Smooth muscle cell of the brain vasculature (primary cell): Measurements from ENCODE around the gene BCDIN3D.

ENCODE experiments used
- DNase-seq: peaks from one replicate; pipeline ENCODE4 v3.0.0-alpha.2; 2012; ENCODE audit warnings: low read depth, low spot score

Gene BCDIN3D

DNA sequence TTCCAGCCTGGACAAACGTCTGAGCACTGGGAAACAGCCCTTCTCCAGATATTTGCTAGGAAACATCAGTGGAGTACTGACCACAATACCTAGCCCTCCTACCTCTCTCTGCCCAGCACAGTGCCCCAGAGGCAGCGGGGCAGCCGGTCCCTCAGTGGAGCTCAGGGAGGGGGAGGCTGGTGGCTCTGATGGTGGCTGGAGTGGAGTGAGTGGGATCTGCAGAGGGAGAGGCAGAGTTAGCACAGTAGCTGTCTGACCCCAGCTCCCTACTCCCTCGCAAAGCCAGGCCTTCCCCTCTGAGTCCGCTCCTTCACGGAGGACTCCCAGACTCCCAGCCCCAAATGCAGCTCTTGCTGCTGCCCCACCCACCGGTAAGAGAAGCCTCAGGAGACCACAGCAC is 44.7 kb downstream of the BCDIN3D start:
- DNase-seq, result no peak

DNA sequence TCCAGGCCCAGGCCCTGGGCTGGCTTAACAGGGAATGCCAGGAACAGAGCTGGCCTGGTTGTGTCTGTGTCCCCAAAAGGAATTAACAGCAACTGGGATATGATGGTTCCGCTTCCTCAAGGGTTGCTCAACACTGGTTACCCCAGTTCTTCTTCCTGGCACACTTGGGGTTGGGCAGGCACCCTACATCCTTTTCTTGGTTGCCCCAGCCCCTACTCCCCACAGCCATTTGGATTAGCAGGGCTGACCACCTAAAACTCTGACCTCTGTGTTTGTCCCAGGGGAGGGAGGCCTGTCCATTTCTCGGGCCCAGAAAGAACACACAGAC is 45.5 kb downstream of the BCDIN3D start:
- no peak for DNase-seq

DNA sequence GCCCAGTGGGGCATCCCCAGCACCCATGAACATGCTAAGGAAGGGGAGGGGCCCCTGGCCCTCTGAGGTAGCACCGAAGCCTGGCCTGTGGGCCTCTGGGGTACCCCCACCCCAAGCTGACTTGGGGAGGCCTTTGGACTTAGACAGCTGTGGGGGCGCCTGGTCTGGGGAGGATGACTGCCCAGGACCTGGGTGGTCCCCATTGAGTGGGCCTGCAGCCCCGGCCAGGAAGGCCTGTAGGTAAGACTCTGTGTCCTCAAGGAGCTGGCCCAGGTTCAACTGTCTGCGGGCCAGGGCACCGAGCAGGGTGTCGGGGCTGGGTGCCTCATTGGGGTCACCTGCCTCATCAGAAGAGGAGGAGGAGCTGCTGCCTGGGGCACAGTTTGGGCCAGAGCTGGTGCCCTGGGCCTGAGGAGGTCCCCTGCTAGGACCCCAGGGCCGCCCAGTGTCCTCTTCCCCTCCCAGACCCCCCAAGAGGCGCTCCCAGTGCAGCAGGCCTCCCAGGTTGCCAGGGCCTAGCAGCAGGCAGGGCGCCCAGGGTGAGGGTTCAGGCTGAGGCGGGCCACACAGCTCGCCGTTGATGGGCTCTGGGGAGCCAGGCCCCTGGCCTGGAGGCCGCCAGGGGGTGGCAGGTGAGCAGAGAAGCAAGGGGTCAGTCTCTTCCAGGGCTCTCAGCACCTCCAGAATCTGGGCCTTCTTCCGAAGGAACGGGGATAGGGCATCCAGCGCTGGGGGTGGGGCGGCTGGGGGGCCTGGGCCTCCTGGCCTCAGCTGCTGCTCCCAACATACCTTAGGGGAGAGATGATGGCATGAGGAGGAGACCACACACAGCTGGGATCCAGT is 46.1 kb downstream of the BCDIN3D start:
- no peak for DNase-seq

DNA sequence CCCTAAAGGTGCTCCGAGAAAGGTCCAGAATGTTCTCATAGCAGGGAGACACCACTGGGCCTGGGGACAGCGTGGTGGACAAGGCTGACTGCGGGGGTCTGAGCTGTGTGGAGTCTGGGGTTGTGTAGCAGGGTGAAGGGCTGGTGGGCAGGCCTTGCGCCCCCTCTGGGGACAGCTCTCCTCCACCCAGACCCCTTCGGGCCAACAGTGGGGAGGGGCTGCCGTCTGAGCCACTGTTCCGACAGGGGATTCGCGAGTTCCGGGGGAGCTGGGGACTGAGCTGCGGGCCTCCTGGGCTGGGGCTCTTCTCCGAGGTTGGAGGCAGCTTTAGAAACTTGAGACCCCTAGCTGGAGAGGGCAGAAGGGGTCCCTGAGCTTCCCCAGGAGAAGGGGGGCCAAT is 46.8 kb downstream of the BCDIN3D start:
- DNase-seq, result no peak

DNA sequence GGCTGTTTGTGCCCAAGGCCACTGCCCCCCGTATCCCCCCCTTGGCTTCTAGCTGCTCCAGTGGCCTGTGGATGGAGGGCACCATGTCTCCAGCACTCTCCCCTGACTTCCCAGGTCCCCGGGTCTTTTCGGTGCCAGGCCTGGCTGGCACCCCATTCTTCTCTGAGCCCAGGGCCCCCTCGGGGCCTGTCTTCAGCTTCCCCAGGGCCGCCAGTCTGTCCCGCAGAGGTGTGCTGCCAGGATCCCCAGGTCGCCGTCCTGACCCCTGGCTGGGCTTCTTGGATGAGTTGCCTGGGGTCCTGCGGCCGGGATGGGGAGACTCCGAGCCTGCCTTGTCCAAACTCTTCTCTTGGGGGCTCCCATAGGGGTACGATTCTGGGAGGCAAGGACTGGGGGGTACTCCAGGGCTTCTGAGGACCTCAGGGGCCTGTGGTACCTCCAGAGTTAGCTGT is 47.2 kb downstream of the BCDIN3D start:
- DNase-seq, result no peak

DNA sequence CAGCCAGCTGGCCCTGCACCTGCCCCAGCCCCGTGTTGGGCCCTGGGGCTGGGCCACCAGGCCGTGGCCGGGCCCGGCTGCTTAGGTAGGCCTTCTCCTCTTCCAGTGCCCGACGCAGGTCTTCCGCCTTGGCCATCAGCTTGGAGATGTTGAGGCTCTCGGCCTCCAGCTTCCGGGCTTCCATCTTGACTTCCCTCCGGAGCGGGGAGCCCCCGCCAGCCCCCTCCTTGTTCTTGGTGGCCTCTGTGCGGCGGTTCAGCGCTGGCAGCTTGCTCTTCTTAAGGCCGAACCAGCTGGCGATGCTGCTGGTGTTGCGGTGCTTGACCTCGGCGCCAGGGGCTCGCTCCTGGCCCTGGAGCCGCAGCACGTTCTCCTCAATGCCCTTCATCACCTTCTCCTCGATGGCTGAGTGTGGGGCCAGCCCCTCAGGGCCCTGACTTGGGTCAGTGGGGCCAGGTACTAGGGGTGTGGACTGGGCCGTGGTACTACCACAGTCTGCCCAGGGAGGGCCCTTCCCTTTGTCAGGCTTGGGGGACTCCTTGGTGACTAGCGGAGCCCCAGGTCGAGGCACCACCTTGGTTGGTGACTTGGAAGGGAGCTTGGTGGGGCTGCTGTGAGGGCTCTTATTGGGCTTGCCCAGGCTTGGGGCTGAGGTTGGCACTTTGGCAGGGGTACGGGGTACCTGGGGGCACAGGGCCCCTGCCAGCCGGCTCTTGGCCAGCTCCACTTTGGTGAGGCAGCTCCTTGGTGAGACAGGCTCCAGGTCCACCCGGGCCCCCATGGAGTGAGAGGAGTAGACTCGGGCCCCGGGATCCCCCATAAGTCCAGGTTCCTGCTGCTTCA is 47.9 kb downstream of the BCDIN3D start:
- DNase-seq, result no peak

DNA sequence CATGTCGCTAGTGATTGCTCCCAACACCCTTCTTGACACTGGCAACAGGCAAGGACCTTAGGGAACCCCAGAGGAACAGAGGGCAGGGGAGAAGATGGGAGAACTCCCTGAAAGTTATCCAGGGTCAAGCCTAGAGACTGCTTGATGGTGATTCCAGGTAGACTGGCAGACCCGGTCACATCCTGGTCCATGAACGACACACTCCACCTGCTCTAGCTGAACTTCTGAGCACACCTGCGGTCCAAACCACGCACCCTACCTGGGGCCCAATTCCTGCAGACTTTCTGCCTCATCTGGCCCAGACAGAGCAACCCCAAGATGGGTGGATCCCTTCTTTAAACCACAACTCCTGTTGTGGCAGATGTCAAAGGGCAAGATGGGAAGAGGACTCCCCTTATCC is 48.9 kb downstream of the BCDIN3D start:
- DNase-seq, result no peak

DNA sequence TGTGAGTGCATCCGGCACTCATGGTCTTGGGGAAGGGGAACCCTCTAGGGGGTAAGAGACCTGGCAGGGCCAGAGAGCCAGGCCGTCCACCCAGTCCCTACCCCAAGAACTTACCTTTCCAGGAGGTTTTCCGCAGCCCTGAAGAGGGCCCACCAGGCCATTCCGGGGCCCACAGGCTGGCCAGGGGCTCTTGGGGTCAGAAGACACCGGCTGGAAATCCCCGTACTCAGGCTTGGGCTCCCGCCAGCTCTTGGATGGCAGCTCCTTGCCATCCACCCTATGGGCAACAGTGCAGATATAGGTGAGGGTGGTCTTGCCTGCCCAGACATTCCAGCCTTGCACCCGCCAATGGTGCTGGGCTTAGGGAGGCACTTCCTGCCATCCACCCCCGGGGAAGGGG is 49.3 kb downstream of the BCDIN3D start:
- DNase-seq, result no peak

DNA sequence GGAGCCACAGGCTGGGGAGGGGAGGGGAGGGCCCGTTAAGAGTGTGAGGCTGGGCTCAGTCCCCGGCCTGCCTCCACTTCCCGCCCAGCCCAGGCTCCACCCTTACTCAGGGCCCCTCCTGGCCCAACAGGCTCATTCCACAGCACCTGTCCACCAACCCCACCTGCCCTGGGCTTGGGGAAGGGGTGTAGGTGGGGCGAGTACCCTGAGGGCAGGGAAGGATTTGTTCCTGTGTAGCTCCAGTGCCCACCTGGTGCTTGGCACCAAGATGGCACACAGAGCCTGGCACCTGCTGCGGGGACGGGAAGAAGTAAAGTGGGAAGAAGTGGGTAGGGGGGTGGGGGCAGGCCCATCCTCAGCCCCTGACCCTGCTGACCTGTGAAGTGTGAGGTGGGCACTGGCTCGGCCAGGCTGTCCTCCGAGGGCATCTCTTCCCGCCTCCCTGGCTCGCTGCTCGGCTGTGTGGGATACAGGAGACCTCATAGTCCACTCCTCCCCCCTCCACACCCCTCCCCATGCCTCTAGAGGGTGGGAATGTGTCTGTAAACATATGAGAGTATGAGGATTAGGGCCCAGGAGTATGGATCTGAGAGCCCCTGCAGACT is 49.8 kb downstream of the BCDIN3D start:
- no peak for DNase-seq

DNA sequence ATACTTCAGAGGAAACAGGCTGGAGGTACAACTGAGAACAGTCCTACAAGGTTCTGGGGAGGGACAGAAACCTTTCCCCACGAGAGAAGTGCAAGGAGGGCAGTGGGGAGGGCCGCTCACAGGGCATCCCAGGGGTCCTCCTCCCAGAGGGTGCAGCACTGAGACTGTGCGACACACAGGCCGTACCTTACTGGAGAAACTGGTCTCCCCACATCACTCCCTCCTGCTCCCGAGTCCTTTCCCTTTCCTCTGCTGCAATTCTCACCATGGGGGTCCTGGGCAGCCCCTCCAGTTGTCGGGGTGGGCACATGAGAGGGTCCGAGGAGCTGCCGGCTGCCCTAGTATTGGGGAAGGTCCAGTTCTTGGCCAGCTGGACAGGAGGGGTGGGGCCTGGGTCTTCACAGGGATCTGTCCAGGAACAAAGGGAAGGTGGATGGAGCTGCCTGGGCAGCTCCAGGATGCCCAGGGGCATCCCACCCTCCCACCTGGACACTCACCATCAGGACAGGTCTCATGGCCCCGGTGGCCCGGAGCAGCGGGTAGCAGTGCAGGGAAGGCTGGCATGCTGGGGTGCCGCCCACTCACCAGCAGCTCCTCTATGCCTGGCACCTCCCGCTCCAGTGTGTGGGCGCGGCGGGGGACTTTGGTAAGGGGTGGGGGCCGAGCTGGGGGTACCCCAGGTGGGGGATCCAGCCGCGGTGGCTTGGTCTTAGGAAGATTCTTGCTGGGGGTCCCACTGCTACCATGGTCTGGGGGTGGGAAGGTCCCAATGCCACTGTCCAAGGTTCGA is 50.5 kb downstream of the BCDIN3D start:
- DNase-seq, result no peak

DNA sequence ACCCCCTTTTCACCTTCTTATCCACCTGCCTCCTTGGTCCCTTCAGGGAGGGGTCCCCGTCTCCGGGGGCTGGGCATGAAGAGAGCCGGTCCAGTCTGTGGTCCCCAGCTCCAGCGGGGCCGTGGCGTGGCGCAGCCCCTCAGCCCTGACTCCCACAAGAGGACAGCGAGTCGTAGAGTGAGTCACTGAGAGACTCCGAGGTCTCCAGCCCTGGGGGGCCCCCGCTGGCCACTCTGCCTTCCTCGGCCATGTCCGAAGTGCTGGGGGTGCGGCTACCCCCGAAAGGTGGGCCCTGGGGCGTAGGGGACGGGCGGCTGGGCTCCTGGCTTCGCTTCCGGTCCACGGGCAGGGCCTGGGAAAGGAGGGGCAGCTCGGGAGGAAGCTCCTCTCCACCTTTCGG is 51.2 kb downstream of the BCDIN3D start:
- no peak for DNase-seq

DNA sequence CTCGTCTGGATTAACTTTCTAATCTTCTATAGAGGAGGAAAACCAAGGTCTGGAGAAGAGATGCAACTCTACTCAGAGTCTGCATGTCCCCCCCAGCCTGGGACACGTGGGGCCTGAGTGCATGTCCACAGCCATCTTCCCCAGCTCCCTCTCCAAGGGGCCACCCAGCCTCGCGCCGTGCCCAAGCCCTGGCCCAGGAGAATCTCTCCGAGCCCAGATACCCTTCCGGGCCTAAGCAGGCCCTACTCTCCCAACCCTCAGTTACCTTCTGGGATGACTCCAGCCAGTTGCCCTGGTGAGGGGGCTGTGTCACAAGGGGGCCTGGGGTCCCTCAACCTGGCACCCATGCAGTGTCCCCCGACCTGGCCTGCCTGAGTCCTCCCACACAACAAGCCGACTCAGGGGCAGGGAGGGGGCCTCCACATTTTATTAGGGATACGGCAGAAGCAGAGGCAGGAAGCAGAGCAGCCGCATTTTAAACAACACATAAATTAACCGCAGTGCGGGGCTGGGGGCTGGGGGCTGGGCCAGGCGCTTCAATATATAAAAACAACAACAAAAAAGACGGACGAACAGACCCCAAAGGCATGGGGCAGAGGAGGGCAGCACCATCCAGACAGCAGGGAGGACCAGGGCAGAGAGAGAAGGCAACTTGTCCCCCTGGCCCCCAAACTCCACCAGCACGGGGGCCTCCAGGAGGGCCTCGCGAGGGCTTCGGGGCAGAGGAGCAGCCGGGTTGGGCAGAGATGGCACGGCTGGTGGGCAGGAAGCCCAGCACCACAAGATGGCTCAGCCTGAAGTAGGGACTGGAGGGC is 52.0 kb downstream of the BCDIN3D start:
- DNase-seq, result no peak

DNA sequence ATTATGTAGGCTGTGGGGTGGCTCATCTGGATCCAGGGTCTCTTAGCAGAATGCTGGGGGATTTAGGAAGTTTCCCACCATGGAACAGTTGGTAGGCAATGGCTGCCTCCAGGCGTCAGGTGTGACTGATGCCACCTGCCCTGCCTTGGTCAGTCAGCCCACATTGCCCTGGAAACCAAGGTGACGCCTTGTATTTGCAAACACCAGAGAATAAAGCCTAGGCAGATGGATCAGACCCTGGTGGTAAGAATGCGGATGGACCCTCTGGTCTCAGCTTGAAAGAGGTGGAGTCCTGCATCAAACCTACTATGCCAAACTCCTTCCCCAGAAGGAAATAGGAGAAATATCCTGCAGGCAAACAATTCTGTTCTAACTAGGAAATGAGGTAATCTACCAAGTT is 52.9 kb downstream of the BCDIN3D start:
- DNase-seq, result no peak

DNA sequence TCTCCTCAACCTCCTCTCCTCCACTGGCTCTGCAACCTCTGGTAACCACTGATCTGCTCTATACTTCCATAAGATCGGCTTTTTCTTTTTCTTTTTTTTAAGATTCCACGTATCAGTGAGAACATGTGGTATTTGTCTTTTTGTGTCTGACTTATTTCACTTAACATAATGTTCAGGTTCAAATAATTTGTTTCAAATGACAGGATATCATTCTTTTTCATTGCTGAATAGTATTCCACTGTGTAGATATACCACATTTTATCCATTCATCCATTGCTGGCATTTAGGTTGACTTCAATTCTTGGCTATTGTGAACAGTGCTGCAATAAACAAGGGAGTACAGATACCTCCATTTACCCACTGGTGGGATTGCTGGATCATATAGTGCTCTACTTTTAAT is 55.2 kb downstream of the BCDIN3D start:
- no peak for DNase-seq
